H1 (cell line): ENCODE results near the gene MOCS3. TPM values are rescaled to one million over a fixed set of nuclear protein-coding genes. Genes with fewer than 3 reads are reported as not detected.

ENCODE experiments used
- FOSL1 ChIP-seq: IDR thresholded peaks from 2 replicates; pipeline ENCODE4 v1.6.1; 2011; ENCODE audit warnings: mild to moderate bottlenecking, low read depth, low read length, moderate library complexity; ENCODE audit not compliant: insufficient read depth
- RAD21 ChIP-seq, 2 experiments: IDR thresholded peaks in 1 of 2; conservative IDR thresholded peaks in 1 of 2; 2 replicates each; pipeline ENCODE4 v1.6.1; 2011; ENCODE audit warnings: low read depth in 2 of 2, low read length in 2 of 2, improper control_type of control experiment in 1 of 2, inconsistent platforms in 1 of 2, mild to moderate bottlenecking in 1 of 2, moderate library complexity in 1 of 2
- SUZ12 ChIP-seq: fragments of 200-600 bp; sonication (generic); IDR thresholded peaks from 2 replicates; pipeline ENCODE4 v1.6.1; 2012; ENCODE audit warnings: mild to moderate bottlenecking, inconsistent platforms, low read length, moderate library complexity, mixed read lengths
- polyA plus RNA-seq, 7 experiments: library from polyadenylated mRNA; depleted of rRNA in 3 of 7; stranded (reverse) in 5 of 7; unstranded in 2 of 7; fragments of >200 nt in 5 of 7; fragments of 200-250 nt in 2 of 7; gene quantifications; 1 replicate in 5 of 7; 2 replicates in 1 of 7; 4 replicates in 1 of 7; pipeline versions ENCODE4 v1.2.1 to v1.2.3, GENCODE V29; 2011 to 2013; ENCODE audit warnings: missing spikeins in 2 of 7, mixed read lengths in 2 of 7
- total RNA-seq: library from RNA; stranded (reverse); fragmentation: NEBNext Ultra II Directional; extraction: Animal tissue kit (Norgen Biotek cat#: 25700); gene quantifications from 2 replicates; pipeline ENCODE4 v1.2.1, GENCODE V29; 2021

The MOCS3 gene
- total and polyA plus RNA-seq, 2 of the 8 experiments (the other 6 are each of a cell fraction or from before 2014, with no cell fraction given): 6.2 to 6.3 TPM

DNA sequence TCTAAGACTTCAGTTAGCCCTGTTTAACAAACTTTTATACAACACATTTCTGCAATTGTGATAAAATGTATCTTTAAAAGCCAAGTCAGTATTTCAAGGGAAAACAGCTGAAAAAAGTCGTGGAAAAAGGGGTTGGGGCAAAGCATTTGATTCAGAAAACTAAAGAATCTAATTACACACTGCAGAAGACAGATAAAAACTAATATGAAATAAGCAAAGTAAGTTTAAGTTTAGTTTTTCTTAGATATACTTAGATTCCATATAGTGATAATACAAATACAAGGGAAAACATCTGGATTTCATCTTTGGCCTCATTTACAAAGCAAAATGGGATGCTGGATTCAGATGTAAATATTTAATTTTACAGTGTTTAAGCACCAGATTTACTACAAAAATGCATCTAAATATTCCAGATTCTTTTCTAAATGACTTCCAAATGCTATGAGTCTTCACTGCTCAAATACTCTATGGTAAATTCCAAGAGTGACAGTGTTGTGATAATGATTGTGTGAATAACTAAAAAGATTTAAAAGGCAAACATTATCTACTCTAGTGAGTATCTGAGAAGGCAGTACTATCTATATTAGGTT, 25.8 kb upstream of the MOCS3 start (continued):
- no peak for TF ChIP-seq RAD21 (IDR thresholded peaks at IDR 0.05 in 1 of 2, conservative IDR thresholded peaks at IDR 0.05 in 1 of 2; ENCODE audit: low read depth in 2 of 2, low read length in 2 of 2)
- TF ChIP-seq FOSL1: no peak
- no peak for TF ChIP-seq SUZ12
- TF ChIP-seq, all 59 proteins: peak for 0
